Activated T-helper 2 cell treated with anti-CD3 and anti-CD28 coated beads, Interferon-gamma antibody, Interleukin-2, Interleukin-4, amounts not matched to agents 10 μg/mL and 5 μg/mL and 100 μg/mL, durations not matched to agents 14 hours and 24 hours and 36 hours (primary cell): ENCODE measurements around the gene NR3C2. TPM values are rescaled to one million over a fixed set of nuclear protein-coding genes. Genes with fewer than 3 reads are reported as not detected.

Source experiments
- DNase-seq: peaks from one replicate; pipeline ENCODE4 v3.0.0; 2021; ENCODE audit warnings: low spot score
- H3K27ac Mint-ChIP-seq: one replicate; pipeline ENCODE4 v1.8.0; 2021; ENCODE audit warnings: mixed read lengths
- H3K27me3 Mint-ChIP-seq: one replicate; pipeline ENCODE4 v1.8.0; 2021; ENCODE audit warnings: low read depth, mixed read lengths
- H3K36me3 Mint-ChIP-seq: one replicate; pipeline ENCODE4 v1.8.0; 2021; ENCODE audit warnings: low read depth, mixed read lengths
- H3K4me1 Mint-ChIP-seq: one replicate; pipeline ENCODE4 v1.8.0; 2021; ENCODE audit warnings: low read depth, mixed read lengths
- H3K4me3 Mint-ChIP-seq: one replicate; pipeline ENCODE4 v1.8.0; 2021; ENCODE audit warnings: low read depth, mild to moderate bottlenecking, moderate library complexity, mixed read lengths
- H3K9me3 Mint-ChIP-seq: one replicate; pipeline ENCODE4 v1.8.0; 2021; ENCODE audit warnings: mixed read lengths
- intact Hi-C: fragments of 100-400 bp; cut with micrococcal nuclease; formaldehyde crosslinking; loops from one replicate; pipeline ENCODE4 v1.15.1; 2023
- total RNA-seq: library from RNA; stranded (reverse); gene quantifications from 2 replicates; pipeline ENCODE4 v1.2.3, GENCODE V29; 2022

Gene NR3C2
- total RNA-seq, 1 donor from 2014 or later: 0.32 TPM

DNA sequence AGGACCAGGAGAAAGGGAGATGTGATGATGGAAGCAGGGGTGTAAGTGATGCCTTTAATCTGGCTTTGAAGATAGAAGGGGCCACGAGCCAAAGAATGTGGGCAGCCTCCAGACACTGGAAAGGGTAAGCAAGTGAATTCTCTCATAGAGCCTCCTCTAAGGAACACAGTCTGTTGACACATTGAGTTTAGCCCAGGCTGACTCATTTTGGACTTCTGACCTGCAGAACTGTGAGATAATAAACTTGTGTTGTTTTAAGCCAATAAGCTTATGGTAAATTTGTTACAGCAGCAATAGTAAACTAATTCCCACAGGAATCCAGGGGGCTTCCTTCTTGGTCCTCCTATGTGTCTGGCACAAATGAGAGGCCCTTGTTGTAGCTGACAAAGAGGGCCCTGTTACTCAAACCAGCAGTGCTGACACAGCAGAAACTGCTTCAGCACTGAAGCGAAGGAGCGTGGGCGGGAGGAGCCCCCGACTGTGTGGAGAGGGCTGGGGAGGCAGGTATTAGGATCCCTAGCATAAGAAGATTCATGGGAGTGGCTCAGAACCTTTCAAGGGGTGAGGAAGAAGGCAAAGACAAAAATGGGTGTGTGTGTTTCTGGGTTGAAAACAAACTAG, 268.7 kb downstream of the NR3C2 start:
- Mint-ChIP-seq H3K36me3 (no peaks in the 10 kb centered on the region), H3K4me1 (peaks cover 2% of the 10 kb centered on the region), H3K9me3 (no peaks in the 10 kb centered on the region), H3K27me3 (no peaks in the 10 kb centered on the region), H3K27ac (no peak overlapping the region), H3K4me3 (no peak overlapping the region)
- intact Hi-C loops: no loop called here
- DNase-seq: no peak

DNA sequence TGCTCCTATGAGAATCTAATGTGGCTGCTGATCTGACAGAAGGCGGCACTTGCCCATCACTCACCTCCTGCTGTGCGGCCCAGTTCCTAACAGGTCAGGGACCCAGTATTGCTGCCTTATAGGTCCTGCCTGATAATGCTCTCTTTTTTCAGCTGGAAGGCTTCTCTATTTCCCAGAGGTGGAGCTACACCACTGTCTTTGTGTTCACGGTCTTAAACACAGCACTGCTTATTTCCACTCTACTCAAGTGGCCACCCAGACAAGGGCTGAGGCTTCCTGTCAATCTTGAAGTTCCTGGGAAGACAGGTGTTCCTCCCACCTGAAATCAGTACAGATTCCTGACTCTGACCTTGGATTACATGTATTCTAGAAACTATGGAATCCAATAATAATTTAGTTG, 270.6 kb downstream of the NR3C2 start:
- DNase-seq: no peak
- no peaks in the 10 kb centered on the region for H3K9me3 Mint-ChIP-seq
- intact Hi-C loops: no loop called here
- no peak overlapping the region for H3K4me3 Mint-ChIP-seq
- H3K27me3 Mint-ChIP-seq: no peaks in the 10 kb centered on the region
- H3K27ac Mint-ChIP-seq: no peak overlapping the region
- H3K4me1 Mint-ChIP-seq: peaks cover 2% of the 10 kb centered on the region
- no peaks in the 10 kb centered on the region for H3K36me3 Mint-ChIP-seq

DNA sequence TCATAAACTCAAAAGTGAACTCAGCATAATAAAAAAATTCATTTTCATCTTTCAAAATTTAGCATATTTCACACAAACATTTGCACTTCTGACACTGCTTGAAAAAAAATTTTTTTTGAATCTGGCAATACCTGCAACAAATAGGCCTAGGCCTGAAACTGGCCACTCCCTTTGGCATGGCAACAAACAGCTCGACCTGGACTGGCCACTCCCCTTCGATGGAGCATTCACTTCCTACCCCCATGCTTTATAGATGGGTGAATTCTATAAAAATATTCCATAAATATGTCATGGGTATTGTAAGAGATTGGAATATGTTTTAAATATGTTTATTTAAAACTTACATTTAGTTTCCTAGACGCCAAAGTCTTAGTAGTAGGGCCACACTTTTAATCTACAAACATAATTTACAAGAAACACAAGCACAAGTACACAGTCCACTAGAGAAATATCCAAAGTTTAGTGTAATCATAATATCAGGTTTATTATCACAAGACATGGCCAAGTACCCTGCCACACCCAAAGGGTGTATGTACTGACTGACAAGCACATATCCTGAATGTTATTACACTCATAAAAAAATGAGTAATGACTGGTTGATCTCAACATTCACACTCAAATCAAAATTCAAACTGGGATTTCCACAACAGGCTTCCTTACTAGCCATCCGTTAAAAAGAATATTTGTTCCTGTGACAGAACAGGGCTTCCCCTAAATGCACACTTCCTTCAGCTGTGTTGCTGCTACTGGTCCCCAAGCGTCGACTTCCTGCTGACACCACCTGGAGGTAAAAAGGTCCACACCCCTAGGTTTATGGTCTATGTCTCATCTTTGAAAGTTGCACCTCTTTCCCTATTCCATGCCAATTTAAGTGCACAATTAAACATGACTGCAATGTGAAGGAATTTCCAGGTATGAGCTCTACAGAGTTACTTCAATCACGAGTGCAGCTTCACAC, 271.5 kb downstream of the NR3C2 start:
- no peaks in the 10 kb centered on the region for H3K9me3 Mint-ChIP-seq
- intact Hi-C loops: no loop called here
- DNase-seq: no peak
- H3K4me3 Mint-ChIP-seq: no peak overlapping the region
- peaks cover 2% of the 10 kb centered on the region for H3K4me1 Mint-ChIP-seq
- H3K27ac Mint-ChIP-seq: no peak overlapping the region
- H3K27me3 Mint-ChIP-seq: no peaks in the 10 kb centered on the region
- H3K36me3 Mint-ChIP-seq: no peaks in the 10 kb centered on the region

DNA sequence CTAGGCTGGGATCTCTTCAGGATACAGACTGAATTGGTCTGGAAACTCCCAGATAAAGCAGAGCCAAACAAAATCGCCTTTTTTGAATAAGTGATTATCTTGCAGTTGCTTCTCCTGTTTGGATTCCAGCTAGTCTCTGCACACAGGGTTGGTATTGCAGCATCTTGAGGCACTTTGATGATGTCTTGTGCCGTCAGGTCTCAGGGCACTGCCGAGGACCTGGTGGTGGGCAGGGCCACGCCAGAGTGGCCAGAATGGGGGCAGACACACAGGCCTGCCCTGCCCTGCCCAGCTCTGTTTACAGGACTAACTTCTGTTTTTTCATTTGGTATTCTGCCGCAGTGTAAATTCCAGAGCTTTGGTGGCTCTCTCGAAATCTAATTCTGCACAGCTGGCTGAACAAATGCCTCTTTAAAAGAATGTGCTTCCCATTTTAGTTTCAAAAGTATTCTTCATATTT, 276.1 kb downstream of the NR3C2 start:
- no peak overlapping the region for H3K27ac Mint-ChIP-seq
- intact Hi-C loops: no loop called here
- peaks cover 2% of the 10 kb centered on the region for H3K4me1 Mint-ChIP-seq
- no peaks in the 10 kb centered on the region for H3K36me3 Mint-ChIP-seq
- no peaks in the 10 kb centered on the region for H3K9me3 Mint-ChIP-seq
- no peak for DNase-seq
- no peaks in the 10 kb centered on the region for H3K27me3 Mint-ChIP-seq
- H3K4me3 Mint-ChIP-seq: no peak overlapping the region

DNA sequence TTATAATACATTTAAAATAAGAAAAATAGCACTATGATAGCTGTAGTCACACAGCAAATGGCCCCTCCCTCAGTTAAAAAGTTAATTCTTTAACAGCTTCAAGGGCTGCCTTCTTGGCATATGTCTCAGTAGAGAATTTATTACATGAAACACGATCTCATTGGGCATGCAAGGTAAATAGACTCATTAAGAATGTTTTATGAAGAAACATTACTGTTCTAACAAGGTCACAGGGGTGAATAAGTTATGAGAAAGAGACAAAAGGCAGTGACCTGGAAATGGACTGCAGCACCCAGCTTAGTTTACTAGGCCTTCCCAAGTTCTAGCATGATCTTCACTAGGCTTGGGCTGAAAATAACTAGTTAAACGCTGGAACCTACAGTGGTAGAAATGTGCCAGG, 277.7 kb downstream of the NR3C2 start:
- no peaks in the 10 kb centered on the region for H3K27me3 Mint-ChIP-seq
- H3K27ac Mint-ChIP-seq: no peak overlapping the region
- H3K4me3 Mint-ChIP-seq: no peak overlapping the region
- intact Hi-C loops: no loop called here
- no peaks in the 10 kb centered on the region for H3K36me3 Mint-ChIP-seq
- H3K9me3 Mint-ChIP-seq: no peaks in the 10 kb centered on the region
- H3K4me1 Mint-ChIP-seq: no peaks in the 10 kb centered on the region
- DNase-seq: no peak

DNA sequence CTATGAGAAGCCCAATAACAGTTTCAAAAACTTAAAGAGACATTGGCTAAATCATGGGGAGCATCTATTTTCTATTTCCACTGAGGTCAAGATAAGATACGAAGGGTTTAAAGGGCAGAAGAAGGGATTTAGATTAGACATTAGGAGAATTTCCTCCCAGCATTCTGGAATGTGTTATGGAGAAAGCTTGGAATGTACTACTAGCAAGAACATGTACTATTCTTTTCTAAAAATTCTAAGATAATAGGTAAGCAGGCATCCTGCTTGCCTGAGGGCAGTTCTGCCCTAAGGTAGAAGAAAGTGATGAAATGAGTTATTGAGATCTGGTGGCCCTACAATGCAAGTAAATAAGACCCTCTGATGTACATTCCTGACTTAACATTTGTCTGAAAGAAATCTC, 279.2 kb downstream of the NR3C2 start:
- Mint-ChIP-seq H3K4me1 (no peaks in the 10 kb centered on the region), H3K36me3 (no peaks in the 10 kb centered on the region), H3K27me3 (no peaks in the 10 kb centered on the region), H3K9me3 (no peaks in the 10 kb centered on the region), H3K27ac (no peak overlapping the region), H3K4me3 (no peak overlapping the region)
- no peak for DNase-seq
- intact Hi-C loops: no loop called here

DNA sequence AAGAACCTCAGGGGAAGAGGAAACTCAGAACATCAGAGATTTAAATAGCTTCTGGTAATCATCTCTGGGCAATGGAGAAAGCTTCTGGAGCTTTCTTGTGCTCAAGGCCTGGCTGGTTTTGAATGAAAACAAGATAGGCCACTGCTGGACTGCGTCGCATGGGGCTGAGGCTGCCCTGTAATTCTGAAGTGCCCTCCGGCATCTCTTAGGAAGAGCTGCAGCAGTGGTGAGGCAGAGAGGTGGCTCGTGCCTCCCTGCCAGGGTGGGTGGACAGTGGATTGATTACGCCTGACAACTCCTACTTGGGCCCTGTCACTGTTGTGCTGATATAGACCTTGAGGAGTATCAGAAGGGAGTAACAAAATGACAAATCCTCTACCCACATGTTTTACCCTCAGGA, 279.7 kb downstream of the NR3C2 start:
- H3K9me3 Mint-ChIP-seq: no peaks in the 10 kb centered on the region
- no peak for DNase-seq
- no peaks in the 10 kb centered on the region for H3K4me1 Mint-ChIP-seq
- intact Hi-C loops: no loop called here
- no peaks in the 10 kb centered on the region for H3K36me3 Mint-ChIP-seq
- no peak overlapping the region for H3K27ac Mint-ChIP-seq
- no peaks in the 10 kb centered on the region for H3K27me3 Mint-ChIP-seq
- no peak overlapping the region for H3K4me3 Mint-ChIP-seq

DNA sequence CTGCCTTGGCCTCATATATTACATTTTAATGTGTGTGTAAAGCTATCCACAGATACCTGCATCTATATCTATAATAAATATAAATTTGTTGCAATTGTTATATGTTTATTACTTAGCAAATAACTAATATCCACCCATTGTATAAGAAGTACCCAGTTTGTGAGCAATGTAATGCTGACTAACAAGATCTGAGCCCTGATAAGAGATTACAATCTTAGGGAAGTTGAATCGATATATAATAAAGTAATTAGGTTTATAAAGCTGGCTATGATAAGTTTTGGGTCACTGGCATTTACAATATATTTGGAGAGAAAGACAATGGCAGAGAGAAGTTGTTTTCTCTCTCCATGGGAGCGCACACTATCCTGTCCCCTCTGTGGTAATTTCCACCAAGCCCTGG, 280.6 kb downstream of the NR3C2 start:
- H3K36me3 Mint-ChIP-seq: no peaks in the 10 kb centered on the region
- no peak for DNase-seq
- no peaks in the 10 kb centered on the region for H3K9me3 Mint-ChIP-seq
- no peaks in the 10 kb centered on the region for H3K27me3 Mint-ChIP-seq
- no peaks in the 10 kb centered on the region for H3K4me1 Mint-ChIP-seq
- H3K27ac Mint-ChIP-seq: no peak overlapping the region
- no peak overlapping the region for H3K4me3 Mint-ChIP-seq
- intact Hi-C loops: no loop called here

DNA sequence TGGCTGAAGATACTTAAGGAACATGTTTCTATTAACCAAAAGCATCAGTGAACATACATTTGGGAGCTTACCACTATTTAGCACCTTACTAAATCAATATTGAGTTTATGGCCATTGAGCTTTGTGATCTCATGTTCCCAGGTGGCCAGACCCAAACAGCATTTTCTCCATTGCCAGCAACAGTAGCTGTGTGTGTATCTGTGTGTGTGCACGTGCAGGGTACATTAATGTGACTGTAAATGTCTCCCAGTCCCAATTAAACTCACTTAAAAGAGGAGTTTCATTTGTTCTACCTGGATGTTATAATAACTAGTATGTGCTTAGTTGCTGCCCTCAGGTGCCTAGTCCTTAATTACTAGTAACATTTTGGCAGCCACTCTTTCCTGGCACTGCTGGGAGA, 282.4 kb downstream of the NR3C2 start:
- DNase-seq: no peak
- intact Hi-C loops: no loop called here
- no peaks in the 10 kb centered on the region for H3K36me3 Mint-ChIP-seq
- no peaks in the 10 kb centered on the region for H3K27me3 Mint-ChIP-seq
- no peaks in the 10 kb centered on the region for H3K4me1 Mint-ChIP-seq
- H3K4me3 Mint-ChIP-seq: no peak overlapping the region
- no peaks in the 10 kb centered on the region for H3K9me3 Mint-ChIP-seq
- H3K27ac Mint-ChIP-seq: no peak overlapping the region

DNA sequence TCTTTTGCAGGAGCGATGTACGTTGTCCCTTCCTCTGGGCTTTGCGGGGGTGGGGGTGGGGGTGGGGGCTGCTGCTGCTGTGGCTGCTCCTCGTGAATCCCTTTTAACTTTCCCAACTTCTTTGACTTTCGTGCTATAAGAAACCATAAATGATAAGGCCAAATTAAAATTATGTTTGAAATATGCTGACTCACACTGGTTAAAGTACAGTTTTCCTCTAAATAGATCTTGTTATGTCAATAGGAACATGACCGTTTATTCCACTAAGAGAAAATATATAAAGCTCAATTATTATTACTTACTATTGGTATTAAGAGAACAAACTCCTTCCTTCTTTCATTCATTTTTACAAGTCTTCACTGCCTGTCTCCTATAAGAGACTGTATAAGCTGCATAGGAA, 287.4 kb downstream of the NR3C2 start:
- Mint-ChIP-seq H3K27ac (no peak overlapping the region), H3K4me3 (no peak overlapping the region), H3K36me3 (no peaks in the 10 kb centered on the region), H3K27me3 (no peaks in the 10 kb centered on the region), H3K9me3 (no peaks in the 10 kb centered on the region), H3K4me1 (no peaks in the 10 kb centered on the region)
- intact Hi-C loops: no loop called here
- no peak for DNase-seq

DNA sequence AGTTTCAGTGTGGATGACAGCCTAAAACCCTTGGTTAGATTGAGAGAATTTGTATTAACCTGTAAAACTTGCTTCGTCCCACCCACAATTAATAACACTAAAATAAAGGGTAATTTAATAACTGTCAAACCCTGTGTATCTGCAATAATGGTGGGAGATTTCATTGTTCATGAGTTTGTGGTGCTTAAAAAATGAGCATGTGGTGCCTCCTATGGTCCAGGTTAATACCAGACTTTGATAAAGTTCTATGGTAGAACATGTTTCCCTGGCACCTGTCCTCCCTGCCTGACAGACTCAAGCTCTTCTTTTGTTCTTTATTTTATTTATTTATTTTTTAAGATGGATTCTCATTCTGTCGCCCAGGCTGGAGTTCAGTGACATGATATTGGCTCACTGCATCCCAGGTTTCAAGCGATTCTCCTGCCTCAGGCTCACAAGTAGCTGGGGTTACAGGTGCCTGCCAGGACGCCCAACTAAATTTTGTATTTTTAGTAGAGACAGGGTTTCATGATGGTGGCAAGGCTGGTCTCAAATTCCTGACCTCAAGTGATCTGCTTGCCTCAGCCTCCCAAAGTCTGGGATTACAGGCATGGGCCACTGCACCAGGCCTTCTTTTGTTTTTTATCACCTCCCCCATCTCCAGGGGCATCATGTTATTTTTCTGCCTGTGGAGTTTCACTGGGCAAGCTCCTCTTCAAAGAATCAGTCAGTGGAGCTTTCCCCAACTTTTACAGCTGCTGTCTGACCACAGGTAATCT, 289.2 kb downstream of the NR3C2 start:
- H3K4me1 Mint-ChIP-seq: no peaks in the 10 kb centered on the region
- intact Hi-C loops: no loop called here
- no peak for DNase-seq
- no peaks in the 10 kb centered on the region for H3K36me3 Mint-ChIP-seq
- no peaks in the 10 kb centered on the region for H3K9me3 Mint-ChIP-seq
- H3K4me3 Mint-ChIP-seq: no peak overlapping the region
- peaks cover 2% of the 10 kb centered on the region for H3K27me3 Mint-ChIP-seq
- no peak overlapping the region for H3K27ac Mint-ChIP-seq

DNA sequence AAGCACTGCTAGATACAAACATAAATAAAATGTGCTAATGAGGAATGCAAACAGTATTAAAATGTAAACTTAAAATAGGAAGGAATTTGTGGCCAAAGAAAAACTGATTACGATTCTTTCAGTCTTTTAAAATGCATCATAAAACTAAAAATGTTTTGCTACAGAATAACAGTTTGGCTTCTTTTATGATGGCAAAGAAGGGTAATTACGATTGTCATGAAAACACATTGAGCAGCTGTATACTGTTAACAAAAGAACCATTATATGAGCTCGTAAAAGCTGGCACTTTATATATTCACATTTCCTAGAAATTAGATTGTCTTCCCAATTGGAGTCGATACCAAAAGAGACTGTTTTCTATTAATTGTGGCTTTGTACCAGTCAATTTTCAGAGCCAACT, 290.4 kb downstream of the NR3C2 start:
- Mint-ChIP-seq H3K9me3 (no peaks in the 10 kb centered on the region), H3K4me1 (no peaks in the 10 kb centered on the region), H3K27me3 (peaks cover 2% of the 10 kb centered on the region), H3K27ac (no peak overlapping the region), H3K4me3 (no peak overlapping the region), H3K36me3 (no peaks in the 10 kb centered on the region)
- intact Hi-C loops: no loop called here
- no peak for DNase-seq

DNA sequence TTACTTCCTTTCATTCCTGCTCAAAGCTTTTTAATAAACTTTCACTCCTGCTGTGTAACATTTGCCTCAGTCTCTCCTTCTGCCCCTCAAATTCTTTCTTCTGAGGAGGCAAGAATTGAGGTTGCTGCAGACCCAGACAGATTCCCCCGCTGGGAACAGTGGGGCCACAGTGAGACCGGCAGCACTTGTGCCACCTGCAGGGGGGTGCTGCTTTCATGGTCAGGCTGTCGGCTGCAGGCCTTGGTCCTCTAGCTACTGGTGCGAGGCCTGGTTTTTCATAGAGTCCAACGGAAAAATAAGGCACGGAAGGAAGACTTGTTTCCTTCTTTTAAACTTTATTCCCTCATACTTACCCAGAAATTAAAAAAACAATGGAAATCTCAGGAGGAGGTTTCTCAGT, 296.7 kb downstream of the NR3C2 start:
- DNase-seq: no peak
- Mint-ChIP-seq H3K27me3 (peaks cover 2% of the 10 kb centered on the region), H3K36me3 (no peaks in the 10 kb centered on the region), H3K4me3 (no peak overlapping the region), H3K4me1 (no peaks in the 10 kb centered on the region), H3K27ac (no peak overlapping the region), H3K9me3 (no peaks in the 10 kb centered on the region)
- intact Hi-C loops: no loop called here
